OCI-LY1 (cell line): ENCODE data around the gene SLC22A1.

ENCODE experiments used
- EZH2 ChIP-seq: fragments of 200-600 bp; sonication (generic), shearing (Covaris generic); IDR thresholded peaks from 2 replicates; pipeline ENCODE4 v1.8.0; 2017; ENCODE audit warnings: borderline replicate concordance, mixed run types, mild to moderate bottlenecking, antibody characterized with exemption, low read length, moderate library complexity, mixed read lengths
- TF ChIP-seq, protein P1 (sequence below): fragments of 200-600 bp; sonication (generic), shearing (Covaris generic); IDR thresholded peaks from 2 replicates; pipeline ENCODE4 v1.5.1; 2017; ENCODE audit warnings: mild to moderate bottlenecking, antibody characterized with exemption, low read length, moderate library complexity, mixed read lengths

- TF ChIP-seq, protein P1, sequence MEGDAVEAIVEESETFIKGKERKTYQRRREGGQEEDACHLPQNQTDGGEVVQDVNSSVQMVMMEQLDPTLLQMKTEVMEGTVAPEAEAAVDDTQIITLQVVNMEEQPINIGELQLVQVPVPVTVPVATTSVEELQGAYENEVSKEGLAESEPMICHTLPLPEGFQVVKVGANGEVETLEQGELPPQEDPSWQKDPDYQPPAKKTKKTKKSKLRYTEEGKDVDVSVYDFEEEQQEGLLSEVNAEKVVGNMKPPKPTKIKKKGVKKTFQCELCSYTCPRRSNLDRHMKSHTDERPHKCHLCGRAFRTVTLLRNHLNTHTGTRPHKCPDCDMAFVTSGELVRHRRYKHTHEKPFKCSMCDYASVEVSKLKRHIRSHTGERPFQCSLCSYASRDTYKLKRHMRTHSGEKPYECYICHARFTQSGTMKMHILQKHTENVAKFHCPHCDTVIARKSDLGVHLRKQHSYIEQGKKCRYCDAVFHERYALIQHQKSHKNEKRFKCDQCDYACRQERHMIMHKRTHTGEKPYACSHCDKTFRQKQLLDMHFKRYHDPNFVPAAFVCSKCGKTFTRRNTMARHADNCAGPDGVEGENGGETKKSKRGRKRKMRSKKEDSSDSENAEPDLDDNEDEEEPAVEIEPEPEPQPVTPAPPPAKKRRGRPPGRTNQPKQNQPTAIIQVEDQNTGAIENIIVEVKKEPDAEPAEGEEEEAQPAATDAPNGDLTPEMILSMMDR: no peak
- no peak for TF ChIP-seq EZH2
Measured at GRCh38 chr6:160197662-160198061, 76.0 kb downstream of the SLC22A1 start.
